Gastrocnemius medialis (tissue), 4 donors: ENCODE measurements around the gene UGT2B17.

Experiments
- CTCF ChIP-seq, 5 experiments: fragments of 450-650 bp in 3 of 5; fragments of 200-600 bp in 2 of 5; sonication (generic) in 2 of 5; IDR thresholded peaks in 4 of 5; conservative IDR thresholded peaks in 1 of 5; 1 replicate in 4 of 5; 2 replicates in 1 of 5; pipeline ENCODE4 v1.5.1; 2016 to 2019; ENCODE audit warnings: antibody characterized with exemption in 5 of 5, mild to moderate bottlenecking in 3 of 5, moderate library complexity in 3 of 5
- POLR2A ChIP-seq, 2 donors: fragments of 450-650 bp; IDR thresholded peaks; one replicate each; pipeline ENCODE4 v1.6.1; 2017; ENCODE audit warnings: antibody characterized with exemption in 2 of 2, mild to moderate bottlenecking in 2 of 2, moderate library complexity in 2 of 2

GRCh38 chr4:68490826-68491457 is 85.2 kb downstream of the UGT2B17 start:
- TF ChIP-seq CTCF (IDR thresholded peaks at IDR 0.05 in 4 of 5, conservative IDR thresholded peaks at IDR 0.05 in 1 of 5) = no peak
- TF ChIP-seq POLR2A (IDR thresholded peaks at IDR 0.05) = no peak
